Astrocyte of the spinal cord (primary cell): ENCODE measurements around the gene EVX2.

Experiments
- DNase-seq: peaks from one replicate; pipeline ENCODE4 v3.0.0; 2011; ENCODE audit warnings: low read depth, low spot score
- H3K4me3 ChIP-seq: 2 replicates; pipeline ENCODE4 v1.5.1; 2011; ENCODE audit warnings: low read depth, mild to moderate bottlenecking, low read length, moderate library complexity
- in situ Hi-C: cut with HindIII; loops from 2 replicates; pipeline ENCODE4 v1.10.0; 2017; ENCODE audit warnings: low sequenced_read_pairs
- TF ChIP-seq, protein P1 (sequence below): IDR thresholded peaks from 2 replicates; pipeline ENCODE4 v1.5.1; 2012; ENCODE audit warnings: low read depth, mild to moderate bottlenecking, low read length, inconsistent platforms

EVX2 gene

GRCh38 chr2:176097820-176098365 lies 14.1 kb upstream of the EVX2 start:
- DNase-seq = no peak
- no peak overlapping the region for H3K4me3 ChIP-seq
- in situ Hi-C loops = no loop called here
- TF ChIP-seq, protein P1, sequence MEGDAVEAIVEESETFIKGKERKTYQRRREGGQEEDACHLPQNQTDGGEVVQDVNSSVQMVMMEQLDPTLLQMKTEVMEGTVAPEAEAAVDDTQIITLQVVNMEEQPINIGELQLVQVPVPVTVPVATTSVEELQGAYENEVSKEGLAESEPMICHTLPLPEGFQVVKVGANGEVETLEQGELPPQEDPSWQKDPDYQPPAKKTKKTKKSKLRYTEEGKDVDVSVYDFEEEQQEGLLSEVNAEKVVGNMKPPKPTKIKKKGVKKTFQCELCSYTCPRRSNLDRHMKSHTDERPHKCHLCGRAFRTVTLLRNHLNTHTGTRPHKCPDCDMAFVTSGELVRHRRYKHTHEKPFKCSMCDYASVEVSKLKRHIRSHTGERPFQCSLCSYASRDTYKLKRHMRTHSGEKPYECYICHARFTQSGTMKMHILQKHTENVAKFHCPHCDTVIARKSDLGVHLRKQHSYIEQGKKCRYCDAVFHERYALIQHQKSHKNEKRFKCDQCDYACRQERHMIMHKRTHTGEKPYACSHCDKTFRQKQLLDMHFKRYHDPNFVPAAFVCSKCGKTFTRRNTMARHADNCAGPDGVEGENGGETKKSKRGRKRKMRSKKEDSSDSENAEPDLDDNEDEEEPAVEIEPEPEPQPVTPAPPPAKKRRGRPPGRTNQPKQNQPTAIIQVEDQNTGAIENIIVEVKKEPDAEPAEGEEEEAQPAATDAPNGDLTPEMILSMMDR = no peak

GRCh38 chr2:176096986-176097819 lies 13.4 kb upstream of the EVX2 start:
- TF ChIP-seq, protein P1 = peak; percentile 85
- in situ Hi-C loops = no loop called here

DNA sequence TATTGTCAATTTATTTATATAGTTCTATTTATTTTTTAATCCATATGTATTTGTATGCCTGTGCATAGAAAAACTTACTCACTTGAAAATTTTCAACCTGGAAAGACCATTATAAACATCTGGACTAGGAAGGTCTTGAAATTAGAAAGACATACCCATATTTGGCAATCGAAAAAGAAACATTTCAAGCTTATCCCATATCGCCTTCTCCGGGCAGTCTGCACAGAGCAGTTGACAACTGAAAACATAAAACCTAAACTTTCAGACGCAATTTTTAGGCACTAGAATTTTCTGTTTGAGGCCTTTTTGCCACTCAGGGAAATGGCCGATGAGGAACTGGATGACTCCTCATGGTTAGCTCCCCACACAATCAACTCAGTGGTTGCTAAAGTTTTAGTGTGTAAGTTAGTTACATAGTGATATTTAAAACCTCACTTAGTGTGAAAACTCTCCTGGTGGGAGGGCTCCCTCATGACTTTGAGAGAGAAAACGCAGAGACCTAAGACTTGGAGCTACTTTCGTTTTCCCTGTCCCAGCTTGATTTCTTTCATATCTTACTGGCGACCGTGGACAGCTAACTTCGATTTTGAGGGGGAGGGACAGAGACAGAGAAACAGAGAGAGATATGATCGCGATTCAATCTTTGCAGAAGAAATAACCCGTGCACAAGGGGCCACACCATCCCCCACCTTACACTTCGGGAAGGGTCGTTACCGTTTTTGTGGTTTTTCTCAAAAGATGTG lies 12.7 kb upstream of the EVX2 start:
- in situ Hi-C loops = no loop called here
- no peak overlapping the region for H3K4me3 ChIP-seq
- TF ChIP-seq, protein P1 = no peak
- peak; percentile 40 for DNase-seq

More at GRCh38 chr2:176096986-176097819, 13.4 kb upstream of the EVX2 start:
- DNase-seq = peak; percentile 58
- peak overlapping the region; percentile 23 for H3K4me3 ChIP-seq

DNA sequence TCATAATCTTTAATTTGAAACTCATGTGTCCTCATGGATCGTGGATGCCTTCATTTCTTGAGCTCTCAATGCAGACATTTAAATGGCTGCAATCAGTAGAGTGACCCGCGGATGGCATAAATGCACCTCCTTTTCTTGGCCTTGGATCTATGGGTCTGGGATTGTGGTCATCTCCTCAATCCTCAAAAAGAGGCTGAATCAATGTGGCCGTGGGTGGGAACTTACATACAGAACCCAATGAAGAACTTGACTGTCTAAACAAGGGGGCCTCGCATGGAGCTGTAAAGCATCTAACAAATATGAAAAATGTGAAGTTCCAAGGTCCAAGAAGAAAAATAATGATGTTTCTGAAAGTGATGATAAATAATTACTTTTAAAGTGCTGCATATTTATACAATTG lies 11.7 kb upstream of the EVX2 start:
- TF ChIP-seq, protein P1 = no peak
- in situ Hi-C loops = no loop called here
- DNase-seq = no peak
- no peak overlapping the region for H3K4me3 ChIP-seq

GRCh38 chr2:176094349-176094748 lies 10.6 kb upstream of the EVX2 start:
- TF ChIP-seq, protein P1 = no peak
- in situ Hi-C loops = no loop called here
- H3K4me3 ChIP-seq = no peak overlapping the region
- no peak for DNase-seq

- H3K4me3 ChIP-seq = no peak overlapping the region
- in situ Hi-C loops = no loop called here
- TF ChIP-seq, protein P1 = no peak
- DNase-seq = no peak
Observed at GRCh38 chr2:176093898-176094249, 10.1 kb upstream of the EVX2 start.
